Measurements from ENCODE around the gene AGPAT1. TPM values are rescaled to one million over a fixed set of nuclear protein-coding genes. Genes with fewer than 3 reads are reported as not detected.

AGPAT1 gene
- total and polyA plus RNA-seq, 2 of the 8 experiments (the other 6 are each of a cell fraction or from before 2014, with no cell fraction given), result 96.0 to 222 TPM

DNA sequence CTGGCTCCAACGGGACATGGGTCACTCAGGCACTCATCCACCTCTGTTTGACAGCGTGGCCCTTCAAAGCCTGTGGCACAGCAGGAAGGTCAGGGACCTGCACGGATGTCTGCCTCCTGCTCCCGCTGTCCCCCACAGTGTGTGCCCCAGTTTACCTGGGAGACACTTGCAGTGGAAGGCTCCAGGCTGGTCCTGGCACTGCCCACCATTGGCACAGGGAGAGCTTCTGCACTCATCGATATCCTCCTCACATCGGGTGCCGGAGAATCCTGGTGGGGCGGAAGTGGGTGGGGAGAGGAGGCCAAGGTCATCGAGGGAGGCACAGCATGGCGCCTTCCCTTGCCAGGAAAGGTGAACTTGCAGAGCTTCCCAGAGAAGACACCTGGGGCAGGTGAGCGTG is 41.1 kb upstream of the AGPAT1 start:
- H2BK20ac ChIP-seq (ENCODE audit: low read length), result no peak overlapping the region
- TF ChIP-seq POU5F1 (IDR thresholded peaks at IDR 0.05; ENCODE audit: low read depth, low read length) (no peak), EZH2 (IDR thresholded peaks at IDR 0.05; ENCODE audit: low read depth, low read length, severe bottlenecking) (no peak)
- TF ChIP-seq, protein P1, sequence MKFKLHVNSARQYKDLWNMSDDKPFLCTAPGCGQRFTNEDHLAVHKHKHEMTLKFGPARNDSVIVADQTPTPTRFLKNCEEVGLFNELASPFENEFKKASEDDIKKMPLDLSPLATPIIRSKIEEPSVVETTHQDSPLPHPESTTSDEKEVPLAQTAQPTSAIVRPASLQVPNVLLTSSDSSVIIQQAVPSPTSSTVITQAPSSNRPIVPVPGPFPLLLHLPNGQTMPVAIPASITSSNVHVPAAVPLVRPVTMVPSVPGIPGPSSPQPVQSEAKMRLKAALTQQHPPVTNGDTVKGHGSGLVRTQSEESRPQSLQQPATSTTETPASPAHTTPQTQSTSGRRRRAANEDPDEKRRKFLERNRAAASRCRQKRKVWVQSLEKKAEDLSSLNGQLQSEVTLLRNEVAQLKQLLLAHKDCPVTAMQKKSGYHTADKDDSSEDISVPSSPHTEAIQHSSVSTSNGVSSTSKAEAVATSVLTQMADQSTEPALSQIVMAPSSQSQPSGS (IDR thresholded peaks at IDR 0.05; ENCODE audit: low read length), result no peak

More for the DNA sequence above, 41.1 kb upstream of the AGPAT1 start:
- FAIRE-seq (no peak), DNase-seq (ENCODE audit: low read depth in 1 of 2, low spot score in 2 of 2) (no peak)
- Histone ChIP-seq H3K4me1 (replicated peaks in 1 of 4; ENCODE audit: control insufficient read depth in 3 of 4, insufficient read depth in 4 of 4, low read length in 3 of 4) (no peaks in the 10 kb centered on the region), H3K79me1 (ENCODE audit: low read depth, low read length) (no peaks in the 10 kb centered on the region; the same call in 1 of the 2 replicates), H3K9ac (replicated peaks in 1 of 4; ENCODE audit: extremely low read depth in 1 of 4, low read depth in 3 of 4, low read length in 3 of 4) (no peak overlapping the region), H2AK5ac (ENCODE audit: low read depth, low read length) (no peak overlapping the region), H2BK120ac (replicated peaks; ENCODE audit: low read depth, low read length) (no peak overlapping the region), H3K9me3 (ENCODE audit: insufficient read depth in 2 of 2, low read depth in 1 of 2, low read length in 1 of 2) (no peaks in the 10 kb centered on the region), H3K56ac (replicated peaks; ENCODE audit: insufficient read length, low read depth, low read length) (no peak overlapping the region), H4K91ac (replicated peaks; ENCODE audit: insufficient read length, low read length) (no peak overlapping the region), H2BK5ac (ENCODE audit: low read depth, low read length) (no peak overlapping the region), H3K27ac (ENCODE audit: low read depth, low read length) (no peak overlapping the region), H2BK12ac (ENCODE audit: low read depth, low read length) (no peak overlapping the region), H3K27me3 (replicated peaks in 1 of 4; ENCODE audit: control insufficient read depth in 3 of 4, extremely low read depth in 1 of 4, insufficient read depth in 3 of 4, low read length in 3 of 4) (no peaks in the 10 kb centered on the region), H2BK15ac (ENCODE audit: low read length) (no peak overlapping the region), H3K36me3 (ENCODE audit: control insufficient read depth in 2 of 4, insufficient read depth in 4 of 4, low read length in 3 of 4) (no peaks in the 10 kb centered on the region), H4K20me1 (replicated peaks in 1 of 2; ENCODE audit: control insufficient read depth in 1 of 2, insufficient read depth in 2 of 2, low read length in 2 of 2) (no peaks in the 10 kb centered on the region), H4K8ac (ENCODE audit: extremely low read depth, insufficient read depth, low read length) (no peak overlapping the region), H3K23ac (ENCODE audit: insufficient read length) (no peak overlapping the region), H3K14ac (ENCODE audit: insufficient read length) (no peak overlapping the region), H3K23me2 (ENCODE audit: low read depth, low read length) (no peaks in the 10 kb centered on the region; the same call in 1 of the 2 replicates), H2AFZ (ENCODE audit: low read length) (no peak overlapping the region), H4K5ac (ENCODE audit: insufficient read length, low read depth, low read length) (no peak overlapping the region), H3K4ac (replicated peaks; ENCODE audit: insufficient read length, low read depth, low read length) (no peak overlapping the region), H3K4me3 (ENCODE audit: extremely low read depth in 1 of 4, insufficient read depth in 2 of 4, low read depth in 3 of 4, low read length in 4 of 4) (no peak overlapping the region), H3K18ac (ENCODE audit: extremely low read depth, low read length) (no peak overlapping the region), H3K4me2 (ENCODE audit: insufficient read depth in 1 of 2, low read depth in 2 of 2, low read length in 2 of 2) (no peak overlapping the region), H3K79me2 (ENCODE audit: control insufficient read depth in 1 of 2, insufficient read depth in 2 of 2, low read length in 2 of 2) (no peaks in the 10 kb centered on the region)
- WGBS, 2 experiments (ENCODE audit: extremely low coverage in 1 of 2, insufficient coverage in 1 of 2, insufficient read length in 1 of 2, insufficient replicate concordance in 2 of 2, low coverage in 1 of 2, low lambda C conversion rate in 2 of 2, missing lambda C conversion rate in 1 of 2), result 92% methylated on average over 6 of the region's 11 CpGs; no CpG with 5 or more reads in 1 of the 2 experiments
- POLR2A ChIA-PET (ENCODE audit: partially characterized antibody), result interaction anchor here (0.5 kb wide), 1 partner anchor 81 kb away, joined by 3 read pairs; no protein-coding TSS in a partner anchor
- CTCF ChIA-PET (ENCODE audit: partially characterized antibody), result interaction anchor here (0.8 to 0.9 kb wide), 2 partner anchors 154 to 444 kb away, joined by 3 to 4 read pairs; no protein-coding TSS in a partner anchor
